IMR-90 (cell line): Measurements from ENCODE around the gene JMJD1C. TPM values are rescaled to one million over a fixed set of nuclear protein-coding genes. Genes with fewer than 3 reads are reported as not detected.

Source experiments
- ATAC-seq: fragments of 200-7000 bp; cut with Tn5 transposase; 2 replicates; pipeline ENCODE4 v1.9.1; 2020; ENCODE audit warnings: low read depth, mild to moderate bottlenecking, moderate library complexity
- BruUV-seq: library from RNA; stranded (reverse); fragments of 400-500 nt; replicated peaks from 2 replicates; lab custom pipeline; 2021; lab: Mats Ljungman, UMichigan
- CTCF ChIA-PET: fragments of 300-600 bp; formaldehyde crosslinking; extraction: SDS; loops from one replicate; lab custom pipeline; 2021; ENCODE audit warnings: antibody characterized with exemption; lab: Yijun Ruan, JAX
- POLR2A ChIA-PET: fragments of 300-600 bp; sonication (Branson Sonifier 250); formaldehyde crosslinking; loops from one replicate; lab custom pipeline; 2022; ENCODE audit warnings: antibody characterized with exemption; ENCODE audit not compliant: unreplicated experiment; lab: Charles Lee
- DNase-seq: peaks from one replicate; pipeline ENCODE4 v3.0.0; 2013
- H2AFZ ChIP-seq: replicated peaks from 2 replicates; pipeline ENCODE3; 2013; ENCODE audit warnings: low read length, mild to moderate bottlenecking; ENCODE audit not compliant: poor library complexity
- H2AK5ac ChIP-seq: 2 replicates; pipeline ENCODE4 v1.6.1; 2013; ENCODE audit warnings: low read depth, low read length, inconsistent platforms
- H2AK9ac ChIP-seq: replicated peaks from 2 replicates; pipeline ENCODE3; 2013; ENCODE audit warnings: mild to moderate bottlenecking, low read depth, low read length, moderate library complexity; ENCODE audit not compliant: poor library complexity
- H2BK120ac ChIP-seq: 2 replicates; pipeline ENCODE4 v1.6.1; 2013; ENCODE audit warnings: low read depth, low read length, inconsistent platforms
- H2BK15ac ChIP-seq: 3 replicates; pipeline ENCODE4 v1.6.1; 2013; ENCODE audit warnings: low read depth, low read length, inconsistent platforms
- H2BK20ac ChIP-seq: 2 replicates; pipeline ENCODE4 v1.6.1; 2013; ENCODE audit warnings: low read depth, mild to moderate bottlenecking, inconsistent platforms, low read length, moderate library complexity
- H2BK5ac ChIP-seq: 2 replicates; pipeline ENCODE4 v1.6.1; 2013; ENCODE audit warnings: mild to moderate bottlenecking, low read depth, low read length, inconsistent platforms; ENCODE audit not compliant: poor library complexity, severe bottlenecking
- H3K14ac ChIP-seq: replicated peaks from 2 replicates; pipeline ENCODE4 v1.6.1; 2013; ENCODE audit warnings: low read depth, low read length, inconsistent platforms
- H3K18ac ChIP-seq: 2 replicates; pipeline ENCODE4 v1.6.1; 2013; ENCODE audit warnings: low read depth, low read length, control low read depth
- H3K23ac ChIP-seq: 2 replicates; pipeline ENCODE4 v1.6.1; 2013; ENCODE audit warnings: low read depth, low read length, inconsistent platforms
- H3K27ac ChIP-seq: 2 replicates; pipeline ENCODE4 v1.5.1; 2013; ENCODE audit warnings: mild to moderate bottlenecking, control low read depth, low read length; ENCODE audit not compliant: insufficient read depth
- H3K27me3 ChIP-seq: 2 replicates; pipeline ENCODE4 v1.6.1; 2013; ENCODE audit warnings: low read length; ENCODE audit not compliant: control insufficient read depth, insufficient read depth
- H3K36me3 ChIP-seq: 2 replicates; pipeline ENCODE4 v1.6.1; 2013; ENCODE audit warnings: low read length, mixed read lengths; ENCODE audit not compliant: control insufficient read depth, insufficient read depth
- H3K4ac ChIP-seq: 2 replicates; pipeline ENCODE4 v1.6.1; 2013; ENCODE audit warnings: low read depth, low read length, inconsistent platforms
- H3K4me1 ChIP-seq: 2 replicates; pipeline ENCODE4 v1.6.1; 2013; ENCODE audit warnings: low read length, mixed read lengths; ENCODE audit not compliant: control insufficient read depth, insufficient read depth
- H3K4me2 ChIP-seq: 2 replicates; pipeline ENCODE4 v1.6.1; 2013; ENCODE audit warnings: low read depth, mild to moderate bottlenecking, control low read depth, low read length, moderate library complexity
- H3K4me3 ChIP-seq: 2 replicates; pipeline ENCODE4 v1.5.1; 2013; ENCODE audit warnings: low read depth, mild to moderate bottlenecking, control low read depth, low read length, moderate library complexity; ENCODE audit not compliant: insufficient read depth
- H3K56ac ChIP-seq: 2 replicates; pipeline ENCODE4 v1.6.1; 2013; ENCODE audit warnings: low read length, inconsistent platforms; ENCODE audit not compliant: insufficient read depth; ENCODE audit errors: extremely low read depth
- H3K79me1 ChIP-seq, 2 experiments: 2 replicates each; pipeline ENCODE4 v1.6.1; 2013; ENCODE audit warnings: low read length in 2 of 2, inconsistent platforms in 1 of 2, low read depth in 1 of 2
- H3K9ac ChIP-seq: 2 replicates; pipeline ENCODE4 v1.6.1; 2013; ENCODE audit warnings: low read depth, low read length, control low read depth
- H3K9me1 ChIP-seq: 2 replicates; pipeline ENCODE4 v1.6.1; 2013; ENCODE audit warnings: low read length, inconsistent platforms; ENCODE audit not compliant: insufficient read depth
- H3K9me3 ChIP-seq: 2 replicates; pipeline ENCODE4 v1.6.1; 2013; ENCODE audit warnings: low read length; ENCODE audit not compliant: control insufficient read depth, insufficient read depth
- H4K20me1 ChIP-seq: 2 replicates; pipeline ENCODE4 v1.6.1; 2013; ENCODE audit warnings: low read length, inconsistent platforms; ENCODE audit not compliant: insufficient read depth
- H4K5ac ChIP-seq: 2 replicates; pipeline ENCODE4 v1.6.1; 2013; ENCODE audit warnings: mild to moderate bottlenecking, low read depth, low read length, control low read depth
- H4K8ac ChIP-seq, 2 experiments: 2 replicates each; pipeline ENCODE4 v1.6.1; 2013; ENCODE audit warnings: low read depth in 2 of 2, low read length in 2 of 2, control low read depth in 1 of 2, inconsistent platforms in 1 of 2
- H4K91ac ChIP-seq: 2 replicates; pipeline ENCODE4 v1.6.1; 2013; ENCODE audit warnings: low read depth, low read length, inconsistent platforms; ENCODE audit not compliant: insufficient read depth
- BHLHE40 ChIP-seq: fragments of 150-350 bp; IDR thresholded peaks from 2 replicates; pipeline ENCODE4 v1.6.1; 2016; ENCODE audit warnings: mild to moderate bottlenecking, low read depth, low read length
- CEBPB ChIP-seq: IDR thresholded peaks from 2 replicates; pipeline ENCODE4 v1.6.1; 2012; ENCODE audit warnings: low read depth, low read length, improper control_type of control experiment
- CHD1 ChIP-seq: IDR thresholded peaks from 2 replicates; pipeline ENCODE4 v1.6.1; 2012; ENCODE audit warnings: low read depth, low read length, improper control_type of control experiment
- CTCF ChIP-seq: conservative IDR thresholded peaks from 2 replicates; pipeline ENCODE4 v1.5.1; 2012; ENCODE audit warnings: mild to moderate bottlenecking, low read depth, low read length, improper control_type of control experiment
- FOS ChIP-seq: fragments of 150-350 bp; IDR thresholded peaks from 2 replicates; pipeline ENCODE4 v1.6.1; 2016; ENCODE audit warnings: low read depth, low read length
- MAFK ChIP-seq: IDR thresholded peaks from 2 replicates; pipeline ENCODE4 v1.6.1; 2012; ENCODE audit warnings: low read depth, low read length, improper control_type of control experiment
- MAZ ChIP-seq: IDR thresholded peaks from 2 replicates; pipeline ENCODE4 v1.6.1; 2012; ENCODE audit warnings: low read depth, mild to moderate bottlenecking, low read length, improper control_type of control experiment, moderate library complexity, borderline replicate concordance
- NFE2L2 ChIP-seq: fragments of 150-350 bp; IDR thresholded peaks from 2 replicates; pipeline ENCODE4 v1.6.1; 2016; ENCODE audit warnings: low read depth, mild to moderate bottlenecking, low read length
- POLR2A ChIP-seq: IDR thresholded peaks from 2 replicates; pipeline ENCODE4 v1.6.1; 2012; ENCODE audit warnings: mild to moderate bottlenecking, low read depth, low read length
- RCOR1 ChIP-seq: IDR thresholded peaks from 2 replicates; pipeline ENCODE4 v1.6.1; 2012; ENCODE audit warnings: mild to moderate bottlenecking, low read length, improper control_type of control experiment; ENCODE audit not compliant: insufficient replicate concordance
- SMC3 ChIP-seq: fragments of 150-350 bp; IDR thresholded peaks from 2 replicates; pipeline ENCODE4 v1.6.1; 2016; ENCODE audit warnings: low read depth, mild to moderate bottlenecking, antibody characterized with exemption, low read length, moderate library complexity
- dilution Hi-C: fragments of 300-500 bp; cut with HindIII; formaldehyde crosslinking; loops from one replicate; pipeline ENCODE4 v1.14.3; 2018; ENCODE audit warnings: low sequenced_read_pairs; ENCODE audit not compliant: unreplicated experiment
- in situ Hi-C: fragments of 300-500 bp; cut with MboI; formaldehyde crosslinking; loops from 3 replicates; pipeline ENCODE4 v1.14.3; 2019; ENCODE audit warnings: low sequenced_read_pairs, inconsistent platforms, mixed read lengths
- intact Hi-C: fragments of 100-400 bp; cut with micrococcal nuclease; formaldehyde crosslinking; loops from 2 replicates; pipeline ENCODE4 v1.10.0; 2022
- polyA plus RNA-seq, 3 experiments: library from polyadenylated mRNA; depleted of rRNA; stranded (reverse); fragments of >200 nt; gene quantifications; 2 replicates each; pipeline ENCODE4 v1.2.3, GENCODE V29; 2012; ENCODE audit warnings: low replicate concordance in 1 of 3
- total RNA-seq: library from RNA; depleted of rRNA; stranded (reverse); fragments of >200 nt; gene quantifications from 2 replicates; pipeline ENCODE4 v1.2.3, GENCODE V29; 2012

Gene JMJD1C
- total and polyA plus RNA-seq, 2 of the 4 experiments (the other 2 are of a cell fraction), result 15.6 to 96.8 TPM

GRCh38 chr10:63346015-63346441, 119.7 kb downstream of the JMJD1C start:
- dilution Hi-C loops, result no loop called here
- BruUV-seq, result no TSS peak

More at GRCh38 chr10:63346015-63346441, 119.7 kb downstream of the JMJD1C start:
- intact Hi-C loops, result no loop called here
- Histone ChIP-seq H3K9ac (no peak overlapping the region), H3K18ac (no peak overlapping the region), H3K14ac (no peak overlapping the region), H3K23ac (no peak overlapping the region), H3K27me3 (no peaks in the 10 kb centered on the region), H2BK120ac (no peak overlapping the region), H2BK5ac (no peak overlapping the region), H3K79me1 (peaks cover 20 to 54% of the 10 kb centered on the region in 2 experiments), H2BK20ac (no peak overlapping the region), H3K4ac (no peak overlapping the region), H2AFZ (no peak overlapping the region), H3K4me1 (no peaks in the 10 kb centered on the region), H3K56ac (no peak overlapping the region), H3K4me3 (no peak overlapping the region), H4K20me1 (peaks cover 8% of the 10 kb centered on the region; the same call in 1 of the 2 replicates), H2BK15ac (no peak overlapping the region), H4K5ac (no peak overlapping the region), H3K27ac (no peak overlapping the region), H3K9me3 (no peaks in the 10 kb centered on the region), H3K9me1 (no peaks in the 10 kb centered on the region), H2AK5ac (no peak overlapping the region), H2AK9ac (no peak overlapping the region), H4K8ac (no peak overlapping the region), H3K36me3 (no peaks in the 10 kb centered on the region), H3K4me2 (no peak overlapping the region), H4K91ac (no peak overlapping the region)
- ATAC-seq (peak; percentile 51), DNase-seq (peak; percentile 59)
- ChIA-PET CTCF (interaction anchor here (0.9 kb wide), 1 partner anchor 13 kb away, joined by 4 read pairs; no protein-coding TSS in a partner anchor), POLR2A (no interaction called here)
- in situ Hi-C loops, result no loop called here
- TF ChIP-seq FOS (no peak), RCOR1 (no peak), POLR2A (no peak), NFE2L2 (no peak), CEBPB (no peak), MAFK (no peak), CTCF (no peak), BHLHE40 (no peak), CHD1 (no peak), MAZ (no peak), SMC3 (no peak)
